HG02610 (cell line): Measurements from ENCODE around the gene CCZ1.
"Not testable (repeated sequence)": the region's sequence is repeated elsewhere in the genome, so short reads cannot be mapped to it uniquely, and the experiment has no call there.

Experiments used
- ATAC-seq: cut with Tn5 transposase; IDR thresholded peaks from one replicate; pipeline ENCODE4 v1.9.1; 2021; ENCODE audit warnings: mild to moderate bottlenecking, moderate library complexity; ENCODE audit not compliant: unreplicated experiment

The CCZ1 gene

DNA sequence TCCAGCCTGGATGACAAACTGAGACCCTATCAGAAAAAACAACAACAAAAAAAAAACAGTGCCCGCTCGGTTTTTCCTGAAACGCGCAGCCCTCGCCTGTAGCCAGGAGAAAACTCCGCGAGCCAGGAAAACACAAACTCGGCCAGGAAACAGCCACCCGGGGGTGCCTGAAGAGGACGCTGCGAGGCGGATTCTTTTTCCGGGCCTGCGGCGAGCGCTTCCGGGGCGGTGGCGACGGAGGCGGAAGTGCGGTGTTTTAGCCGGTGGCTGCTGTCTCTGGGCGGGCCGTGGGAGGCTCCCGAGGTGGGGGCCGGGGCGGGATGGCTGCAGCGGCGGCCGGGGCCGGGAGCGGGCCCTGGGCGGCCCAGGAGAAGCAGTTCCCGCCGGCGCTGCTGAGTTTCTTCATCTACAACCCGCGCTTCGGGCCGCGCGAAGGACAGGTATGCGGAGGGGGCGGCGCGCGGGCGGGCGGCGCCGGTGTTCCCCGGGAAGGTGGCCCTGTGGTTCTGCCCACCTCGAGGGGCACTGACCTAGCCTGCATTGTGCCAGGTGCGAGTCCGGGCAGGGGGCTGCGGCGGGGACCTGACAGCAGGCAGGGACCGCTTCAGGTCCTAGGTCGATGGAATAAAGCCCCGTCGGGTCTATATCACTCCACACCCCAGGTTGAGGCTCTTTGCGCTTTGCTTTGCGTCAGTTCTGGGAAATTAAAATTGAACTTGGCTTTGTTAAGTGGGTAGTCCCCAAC lies at the start of gene CCZ1:
TSS of gene CCZ1 (plus strand) at position 254 of the 745 bp plus-strand sequence. CDS start at position 321, 67 bp downstream.
- peak; percentile 92 for ATAC-seq

DNA sequence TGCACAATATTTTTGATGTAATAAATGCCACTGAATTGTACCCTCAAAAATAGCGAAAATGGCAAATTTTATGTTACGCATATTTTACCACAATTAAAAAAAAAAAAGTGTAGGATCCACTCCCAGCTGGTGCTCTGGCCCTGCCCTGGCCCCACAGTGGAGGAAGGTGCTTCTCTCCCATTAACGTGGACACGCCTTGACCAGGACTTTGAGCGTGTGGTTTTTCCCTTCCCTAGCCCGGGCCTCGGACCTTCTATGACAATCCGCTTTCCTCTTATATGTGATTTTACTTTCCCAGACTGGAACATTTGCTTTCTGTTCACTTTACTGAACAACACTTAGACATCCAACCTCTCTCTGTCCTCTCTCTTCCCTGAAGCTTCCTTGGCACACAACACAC lies 47.6 kb upstream of the CCZ1 start:
- ATAC-seq: no peak

DNA sequence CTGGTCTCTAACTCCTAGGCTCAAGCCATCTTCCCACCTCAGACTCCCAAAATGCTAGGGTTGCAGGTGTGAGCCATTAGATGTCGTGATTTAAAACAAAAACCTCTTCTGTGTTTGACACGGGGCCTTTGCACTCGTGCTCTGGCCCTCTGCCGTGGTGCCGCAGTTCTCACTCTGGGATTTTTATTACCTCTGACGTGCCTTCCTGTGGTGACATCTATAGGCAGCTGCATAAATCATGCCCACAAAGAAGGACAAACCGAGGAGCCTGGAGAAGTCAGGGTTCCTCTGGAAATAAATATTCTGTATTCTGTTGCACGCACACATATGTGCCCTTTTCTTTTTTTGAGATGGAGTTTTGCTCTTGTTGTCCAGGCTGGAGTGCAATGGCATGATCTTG lies 43.8 kb upstream of the CCZ1 start:
- ATAC-seq: no peak

DNA sequence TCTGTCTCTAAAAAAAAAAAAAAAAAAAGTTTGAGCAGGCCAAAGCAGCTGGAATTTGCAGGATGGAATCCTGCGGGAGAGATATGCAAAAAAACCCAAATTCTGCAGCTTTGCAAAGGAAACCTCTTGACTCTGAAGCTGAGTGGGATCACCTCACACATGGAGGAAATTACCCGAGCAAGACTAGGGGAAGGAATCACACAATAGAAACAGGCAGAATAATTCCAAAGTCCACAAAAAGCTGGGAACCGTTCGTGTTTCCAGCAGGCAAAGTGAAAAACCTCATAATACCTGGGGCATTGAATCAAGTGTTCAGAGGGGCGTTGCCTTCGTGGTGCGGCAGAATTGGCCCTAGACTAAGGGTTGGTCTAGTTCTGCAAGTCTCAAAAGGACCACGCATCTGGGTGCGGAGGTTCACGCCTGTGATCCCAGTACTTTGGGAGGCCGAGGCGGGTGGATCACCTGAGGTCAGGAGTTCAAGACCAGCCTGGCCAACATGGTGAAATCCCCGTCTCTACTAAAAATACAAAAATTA lies 41.4 kb upstream of the CCZ1 start:
- not testable (repeated sequence) for ATAC-seq

DNA sequence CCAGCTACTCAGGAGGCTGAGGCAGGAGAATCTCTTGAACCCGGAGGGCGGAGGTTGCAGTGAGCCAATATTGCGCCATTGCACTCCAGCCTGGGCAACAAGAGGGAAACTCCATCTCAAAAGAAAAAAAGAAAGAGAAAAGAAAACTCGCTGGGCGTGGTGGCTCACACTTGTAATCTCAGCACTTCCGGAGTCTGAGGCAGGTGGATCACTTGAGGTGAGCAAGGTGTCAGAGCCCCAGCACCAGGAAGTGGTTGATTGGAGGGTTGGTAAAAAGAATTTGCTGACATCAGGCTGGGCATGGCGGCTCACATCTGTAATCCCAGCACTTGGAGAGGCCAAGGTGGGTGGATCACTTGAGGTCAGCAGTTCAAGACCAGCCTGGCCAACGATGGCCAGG lies 40.0 kb upstream of the CCZ1 start:
- ATAC-seq: not testable (repeated sequence)

DNA sequence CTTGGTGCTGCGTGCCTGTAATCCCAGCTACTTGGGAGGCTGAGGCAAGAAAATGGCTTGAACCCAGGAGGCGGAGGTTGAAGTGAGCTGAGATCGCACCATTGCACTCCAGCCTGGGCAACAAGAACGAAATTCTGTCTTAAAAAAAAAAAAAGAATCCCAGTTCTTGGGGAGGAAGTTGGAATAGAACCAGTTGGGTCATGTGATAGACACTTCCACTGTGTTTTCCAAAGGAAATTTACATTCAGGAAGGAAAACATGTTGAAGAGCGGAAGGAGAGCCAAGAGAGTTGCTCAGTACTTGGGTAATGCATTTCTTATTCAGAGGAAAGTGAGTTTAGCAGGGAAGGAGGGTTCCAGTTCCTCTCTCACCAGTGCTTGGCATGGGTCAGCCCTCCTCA lies 37.3 kb upstream of the CCZ1 start:
- not testable (repeated sequence) for ATAC-seq

DNA sequence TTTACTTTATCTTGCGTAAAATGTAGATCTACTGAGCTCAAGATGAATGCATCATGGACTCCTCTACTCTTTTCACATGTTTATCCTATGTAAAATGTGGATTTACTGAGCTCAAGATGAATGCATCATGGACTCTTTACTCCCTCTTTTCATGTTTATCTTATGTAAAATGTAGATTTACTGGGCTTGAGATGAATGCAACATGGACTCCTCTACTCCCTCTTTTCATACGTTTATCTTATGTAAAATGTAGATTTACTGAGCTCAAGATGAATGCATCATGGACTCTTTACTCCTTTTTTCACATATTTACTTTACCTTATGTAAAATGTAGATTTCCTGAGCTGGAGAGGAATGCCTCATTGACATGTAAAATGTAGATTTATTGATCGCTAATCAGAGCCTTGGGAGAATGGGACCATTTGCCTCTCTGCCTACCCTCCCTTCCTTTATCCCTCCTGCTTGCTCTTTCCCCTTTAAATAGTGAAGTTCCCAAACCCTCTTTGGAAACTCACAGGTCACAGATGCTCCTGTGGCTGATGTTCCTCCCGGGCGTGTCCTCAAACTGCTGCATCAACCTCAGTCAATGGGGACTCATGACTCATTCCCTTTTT lies 35.7 kb upstream of the CCZ1 start:
- ATAC-seq: not testable (repeated sequence)

DNA sequence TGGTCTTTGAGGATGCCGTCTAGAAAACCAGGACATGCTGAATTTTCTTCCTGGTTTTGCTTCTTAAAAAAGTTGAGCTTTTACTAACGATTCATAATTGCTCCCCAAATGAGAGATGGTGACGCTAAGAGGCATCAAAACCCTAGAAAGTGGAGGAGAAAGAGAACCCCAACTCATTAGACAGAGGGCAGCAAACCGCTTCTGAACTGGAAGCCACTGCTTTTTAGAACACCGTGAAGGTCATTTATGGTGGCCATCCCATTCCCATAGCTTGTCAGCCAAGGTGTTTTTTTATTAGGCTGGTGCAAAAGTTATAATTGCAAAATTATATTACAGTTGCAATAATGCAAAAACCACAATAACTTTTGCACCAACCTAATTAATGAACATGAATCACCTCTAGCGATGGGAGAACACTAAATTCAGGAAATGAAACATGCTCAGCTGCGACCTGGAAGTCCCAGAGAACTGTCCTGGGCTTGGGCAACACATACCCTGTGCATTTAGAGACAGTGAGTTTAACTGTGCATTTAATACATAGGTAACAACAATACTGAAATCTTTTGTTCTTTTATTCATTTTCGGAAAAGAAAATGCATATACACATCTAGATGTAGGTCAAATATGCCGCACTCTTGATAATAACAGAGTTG lies 33.1 kb upstream of the CCZ1 start:
- ATAC-seq: not testable (repeated sequence)

DNA sequence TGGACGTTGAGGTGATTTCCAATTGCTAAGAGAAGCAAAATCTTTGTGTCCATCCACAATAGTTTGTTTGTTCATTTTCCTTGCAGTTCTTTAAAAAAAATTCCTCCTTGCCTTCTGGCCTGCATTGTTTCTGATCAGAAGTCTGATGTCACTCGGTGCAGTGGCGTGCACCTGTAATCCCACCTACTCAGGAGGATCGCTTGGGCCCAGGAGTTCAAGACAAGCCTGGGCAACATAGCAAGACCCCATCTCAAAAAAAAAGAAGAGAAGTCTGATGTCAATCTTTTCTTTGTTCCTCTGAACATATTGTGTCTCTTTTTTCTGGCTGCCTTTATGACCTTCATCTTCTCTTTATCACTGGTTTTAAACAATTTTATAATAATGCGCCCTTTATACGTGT lies 31.5 kb upstream of the CCZ1 start:
- ATAC-seq: no peak

DNA sequence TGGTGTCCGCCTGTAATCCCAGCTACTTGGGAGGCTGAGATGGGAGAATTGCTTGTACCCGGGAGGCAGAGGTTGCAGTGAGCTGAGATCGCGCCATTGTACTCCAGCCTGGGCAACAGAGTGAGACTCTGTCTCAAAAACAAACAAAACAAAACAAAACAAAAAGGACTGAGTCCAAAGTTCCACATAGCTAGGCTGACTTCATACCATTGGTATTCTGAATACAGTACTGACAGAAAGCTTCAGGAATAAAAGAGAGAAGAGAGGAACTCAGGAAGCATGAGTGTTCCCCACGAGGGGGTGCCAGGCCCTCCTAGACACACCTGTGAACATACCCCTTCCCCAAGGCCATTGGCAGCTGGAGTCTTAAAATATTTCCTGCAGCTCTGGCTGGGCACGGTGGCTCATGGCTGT lies 29.6 kb upstream of the CCZ1 start:
- not testable (repeated sequence) for ATAC-seq

DNA sequence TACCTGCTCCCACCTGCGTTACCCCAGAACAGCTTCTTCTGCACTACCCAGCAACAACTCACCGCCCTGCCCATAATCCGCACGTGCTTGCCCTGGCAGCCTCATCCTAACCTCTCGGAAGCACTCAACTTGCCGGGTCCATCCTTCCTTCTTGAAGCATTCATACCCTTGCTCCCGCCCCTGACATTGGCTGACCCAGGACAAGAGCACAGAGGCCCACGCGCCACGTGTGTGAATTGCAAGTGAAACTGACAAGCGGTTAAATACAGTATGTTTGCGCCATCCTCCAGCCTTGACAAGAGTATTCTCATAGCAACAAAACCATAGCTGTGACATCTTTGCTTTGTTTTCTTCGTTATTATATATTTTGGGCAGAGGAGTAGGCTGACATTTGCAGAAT lies 28.8 kb upstream of the CCZ1 start:
- no peak for ATAC-seq

DNA sequence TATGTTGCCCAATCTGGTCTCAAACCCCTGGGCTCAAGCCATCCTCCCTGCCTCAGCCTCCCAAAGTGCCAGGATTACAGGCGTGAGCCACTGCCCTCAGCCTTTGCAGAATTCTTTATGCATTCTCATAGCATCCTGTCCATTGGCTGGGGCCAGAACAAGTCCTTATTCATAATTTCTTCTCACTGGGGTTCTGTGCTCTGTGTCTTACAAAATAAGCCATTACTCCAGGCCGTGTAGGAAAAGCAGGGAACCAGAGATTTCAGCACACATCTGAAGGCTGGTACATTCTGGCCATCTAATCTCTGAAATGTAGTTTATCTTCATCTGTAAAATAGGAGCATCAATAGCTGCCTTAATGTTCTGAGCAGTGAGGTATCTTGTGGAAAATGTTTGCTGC lies 28.2 kb upstream of the CCZ1 start:
- no peak for ATAC-seq

DNA sequence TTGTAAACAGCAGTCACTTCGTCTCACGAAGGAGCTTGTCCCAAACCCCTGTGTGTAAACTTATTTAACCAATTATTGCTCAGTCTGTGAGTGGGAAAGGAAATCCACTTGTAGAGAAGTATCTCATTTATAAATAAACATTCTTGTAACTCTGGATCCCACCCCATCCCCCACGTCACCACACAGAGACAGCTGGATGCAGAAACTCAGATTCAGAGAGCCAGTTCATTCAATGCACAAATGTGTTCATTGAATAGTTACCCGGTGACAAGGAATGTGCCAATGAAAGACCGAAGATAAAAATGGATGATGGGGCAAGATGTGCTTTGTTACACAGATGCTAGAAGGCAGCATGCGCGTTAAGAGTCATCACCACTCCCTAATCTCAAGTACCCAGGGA lies 26.2 kb upstream of the CCZ1 start:
- no peak for ATAC-seq

DNA sequence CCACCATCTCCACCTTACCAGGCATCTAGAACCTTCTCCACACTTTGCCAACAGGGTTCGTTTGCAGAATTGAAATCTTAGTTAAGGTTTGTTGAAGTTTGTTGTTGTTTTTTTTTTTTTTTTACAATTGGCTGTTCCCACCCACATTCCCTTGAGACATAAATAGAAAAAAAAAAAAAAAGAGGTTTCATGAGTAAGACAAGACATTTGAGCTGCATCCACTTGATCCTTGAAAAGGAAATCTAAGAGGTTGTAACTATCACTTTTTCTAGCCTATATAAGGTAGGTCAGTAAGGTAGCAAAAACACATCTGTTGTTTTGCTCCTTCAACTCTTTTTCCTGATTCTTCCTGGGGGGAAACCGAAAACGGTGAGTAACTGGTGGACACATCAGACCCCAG lies 18.9 kb upstream of the CCZ1 start:
- ATAC-seq: not testable (repeated sequence)

DNA sequence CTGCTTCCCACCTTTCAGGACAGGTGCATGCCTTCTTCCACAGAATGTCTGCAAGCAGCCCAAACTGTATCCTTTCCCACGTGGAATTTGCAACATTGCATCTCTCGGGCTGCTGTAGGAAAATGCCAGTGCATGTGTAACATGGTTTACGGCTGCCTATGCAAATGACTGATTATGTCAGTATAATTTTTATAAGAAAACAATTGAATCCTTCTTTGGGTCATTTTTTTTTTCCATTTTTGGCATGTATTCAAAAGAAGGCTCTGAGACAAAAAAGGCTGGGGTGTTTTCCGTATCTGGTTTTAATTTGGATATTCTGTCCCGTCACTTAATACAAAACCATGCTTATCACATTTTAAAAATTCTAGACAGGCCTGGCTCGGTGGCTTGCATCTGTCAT lies 18.4 kb upstream of the CCZ1 start:
- ATAC-seq: not testable (repeated sequence)

DNA sequence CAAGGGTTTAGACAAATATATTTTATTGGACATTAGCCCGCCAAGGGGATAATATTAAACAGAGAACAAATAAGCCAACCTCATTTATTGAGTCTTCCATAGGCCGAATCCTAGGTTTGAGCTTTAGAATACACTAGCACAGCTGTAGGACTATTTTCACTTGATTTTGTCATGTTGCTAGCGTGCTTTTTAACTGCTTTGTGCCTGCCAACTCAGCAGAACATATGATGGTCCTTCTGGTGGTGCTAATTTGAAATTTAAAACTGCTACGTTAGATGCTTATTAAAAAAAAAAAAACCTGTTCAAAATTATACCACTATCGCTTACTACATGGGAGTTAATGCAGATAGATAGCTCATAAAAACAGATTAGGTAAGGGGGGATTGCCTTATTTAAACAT lies 14.1 kb upstream of the CCZ1 start:
- not testable (repeated sequence) for ATAC-seq

DNA sequence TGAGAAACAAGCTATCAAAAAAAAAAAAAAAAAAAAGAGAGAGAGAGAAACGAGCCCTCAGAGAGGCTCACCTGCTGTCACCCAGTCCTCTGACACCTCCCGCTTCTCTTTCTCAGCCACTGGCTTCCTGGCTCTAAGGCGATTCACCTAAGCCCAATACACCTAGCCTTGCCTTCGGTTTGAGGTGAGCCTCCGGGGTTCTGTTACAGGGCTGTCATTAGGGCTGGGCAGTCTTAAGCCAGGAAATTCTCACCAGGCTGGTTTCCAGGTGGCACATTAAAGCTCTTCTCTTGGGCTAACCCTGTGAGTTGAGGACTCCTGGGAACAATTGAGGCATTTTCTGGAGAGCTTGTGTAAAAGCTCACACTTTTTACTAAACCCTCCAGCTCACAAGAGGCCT lies 10.5 kb upstream of the CCZ1 start:
- ATAC-seq: not testable (repeated sequence)

DNA sequence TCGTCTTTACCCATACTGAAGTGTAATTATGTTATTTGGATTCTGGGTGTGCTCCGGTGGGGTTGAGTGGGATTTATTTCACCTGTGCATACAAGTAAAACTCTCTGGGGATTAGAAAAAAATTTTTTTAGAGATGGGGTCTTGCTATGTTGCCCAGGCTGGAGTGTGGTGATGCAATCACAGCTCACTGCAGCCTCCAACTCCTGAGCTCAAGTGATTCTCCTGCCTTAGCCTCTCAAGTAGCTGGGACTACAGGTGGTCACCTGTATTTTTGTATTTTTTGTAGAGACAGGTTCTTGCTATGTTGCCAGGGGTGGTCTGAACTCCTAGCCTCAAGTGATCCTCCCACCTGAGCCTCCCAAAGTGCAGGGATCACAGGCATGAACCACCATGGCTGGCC lies 8.3 kb upstream of the CCZ1 start:
- not testable (repeated sequence) for ATAC-seq

DNA sequence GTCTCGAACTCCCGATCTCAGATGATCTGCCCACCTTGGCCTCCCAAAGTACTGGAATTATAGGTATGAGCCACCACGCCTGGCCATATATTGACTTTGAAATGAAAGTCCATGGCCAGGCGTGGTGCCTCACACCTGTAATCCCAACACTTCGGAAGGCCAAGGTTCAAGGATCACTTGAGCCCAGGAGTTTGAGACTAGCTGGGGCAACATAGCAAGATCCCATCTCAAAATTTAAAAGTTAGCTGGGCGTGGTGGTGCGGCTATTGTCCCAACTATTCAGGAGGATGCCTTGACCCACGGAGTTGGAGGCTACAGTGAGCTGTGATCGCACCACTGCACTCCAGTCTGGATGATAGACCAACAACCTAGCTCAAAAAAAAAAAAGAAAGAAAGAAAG lies 6.0 kb upstream of the CCZ1 start:
- no peak for ATAC-seq

DNA sequence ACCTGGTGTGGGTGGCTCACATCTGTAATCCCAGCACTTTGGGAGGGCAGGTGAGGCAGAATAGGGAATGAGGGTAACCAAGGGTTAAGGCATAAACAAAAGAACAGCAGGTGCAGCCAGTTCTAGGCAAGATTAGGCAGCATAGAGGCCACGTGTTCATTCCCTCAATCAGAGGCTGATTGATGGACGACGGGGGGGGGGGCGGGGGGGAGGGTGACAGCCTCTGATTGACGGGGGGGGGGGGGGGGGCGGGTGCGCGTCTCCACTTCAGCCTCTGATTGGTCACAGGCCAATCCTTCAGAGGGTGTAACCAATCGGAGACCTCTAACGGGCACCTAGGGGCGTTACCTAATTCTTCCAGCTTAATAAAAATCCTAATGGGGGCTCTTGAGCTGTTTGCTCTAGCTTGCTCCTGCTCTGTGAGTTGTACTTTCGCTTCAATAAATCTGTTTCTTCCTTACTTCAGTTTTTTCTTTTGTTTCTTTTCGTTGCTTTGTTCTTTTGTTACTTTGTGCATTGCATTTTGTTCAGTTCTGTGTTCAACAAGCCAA lies 1.1 kb upstream of the CCZ1 start:
- not testable (repeated sequence) for ATAC-seq

DNA sequence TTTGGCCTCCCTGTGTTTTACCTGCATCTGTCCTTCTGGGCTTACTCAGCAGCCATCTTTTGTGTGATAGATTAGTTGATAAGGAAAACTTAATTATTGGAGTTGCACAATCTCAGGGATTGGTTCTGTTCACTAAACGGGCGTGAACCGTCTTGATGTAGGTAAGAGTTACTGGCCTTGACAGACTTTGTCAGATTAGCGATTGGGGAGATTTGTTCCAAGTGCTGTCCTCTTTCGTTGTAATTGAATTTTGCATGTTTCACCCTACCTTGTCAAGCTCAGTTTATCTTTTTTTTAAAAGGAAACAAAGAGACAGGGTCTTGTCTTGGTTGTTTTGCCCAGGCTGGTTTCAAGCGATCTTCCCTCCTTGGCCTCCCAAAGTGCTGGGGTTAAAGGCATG lies 4.5 kb downstream of the CCZ1 start:
- ATAC-seq: not testable (repeated sequence)
